GM18520 (cell line): ENCODE results near the gene DCUN1D2.

Source experiments
- ATAC-seq: cut with Tn5 transposase; IDR thresholded peaks from one replicate; pipeline ENCODE4 v1.9.1; 2021; ENCODE audit not compliant: unreplicated experiment

Gene DCUN1D2

GRCh38 chr13:113413178-113413897 lies 77.2 kb downstream of the DCUN1D2 start:
- ATAC-seq, result no peak

GRCh38 chr13:113412440-113412839 lies 78.1 kb downstream of the DCUN1D2 start:
- no peak for ATAC-seq

- no peak for ATAC-seq
Observed at GRCh38 chr13:113411216-113412023, 79.1 kb downstream of the DCUN1D2 start.

GRCh38 chr13:113410472-113411201 lies 79.9 kb downstream of the DCUN1D2 start:
- ATAC-seq, result no peak

- ATAC-seq, result no peak
Observed at GRCh38 chr13:113408562-113408961, 81.9 kb downstream of the DCUN1D2 start.

- no peak for ATAC-seq
Observed at GRCh38 chr13:113407531-113408393, 82.7 kb downstream of the DCUN1D2 start.

GRCh38 chr13:113407103-113407530 lies 83.4 kb downstream of the DCUN1D2 start:
- no peak for ATAC-seq

- no peak for ATAC-seq
Observed at GRCh38 chr13:113406321-113407102, 84.0 kb downstream of the DCUN1D2 start.
